K562 (cell line): ENCODE measurements around the gene SLC7A4. TPM values are rescaled to one million over a fixed set of nuclear protein-coding genes. Genes with fewer than 3 reads are reported as not detected.

Source experiments
- ARHGAP35 ChIP-seq: fragments of 450-650 bp; IDR thresholded peaks from 2 replicates; pipeline ENCODE4 v1.6.1; 2018; ENCODE audit not compliant: partially characterized antibody
- DACH1 ChIP-seq: fragments of 450-650 bp; IDR thresholded peaks from 2 replicates; pipeline ENCODE4 v1.6.1; 2018; ENCODE audit not compliant: partially characterized antibody
- EWSR1 ChIP-seq: fragments of 450-650 bp; IDR thresholded peaks from 2 replicates; pipeline ENCODE4 v1.6.1; 2018; ENCODE audit warnings: borderline replicate concordance, mild to moderate bottlenecking, low read depth, moderate library complexity; ENCODE audit not compliant: partially characterized antibody
- EZH2 ChIP-seq: IDR thresholded peaks from 2 replicates; pipeline ENCODE4 v1.6.1; 2012; ENCODE audit warnings: low read depth, mild to moderate bottlenecking, inconsistent platforms, low read length, borderline replicate concordance
- GABPB1 ChIP-seq: sonication (generic); formaldehyde crosslinking; IDR thresholded peaks from 2 replicates; pipeline ENCODE4 v1.8.0; 2022; ENCODE audit warnings: mild to moderate bottlenecking, missing genetic modification reagents
- KAT8 ChIP-seq: fragments of 450-650 bp; IDR thresholded peaks from 2 replicates; pipeline ENCODE4 v1.6.1; 2016; ENCODE audit warnings: low read depth, mild to moderate bottlenecking
- MAFK ChIP-seq: IDR thresholded peaks from 2 replicates; pipeline ENCODE4 v1.6.1; 2011; ENCODE audit warnings: low read length, improper control_type of control experiment
- PHF20 ChIP-seq: fragments of 450-650 bp; IDR thresholded peaks from 2 replicates; pipeline ENCODE4 v1.6.1; 2018; ENCODE audit not compliant: partially characterized antibody
- SAFB ChIP-seq: fragments of 200-400 bp; formaldehyde crosslinking; IDR thresholded peaks from 2 replicates; pipeline ENCODE4 v1.6.1; 2017; ENCODE audit warnings: low read depth, low read length, borderline replicate concordance
- SRSF3 ChIP-seq: fragments of 200-400 bp; formaldehyde crosslinking; IDR thresholded peaks from 2 replicates; pipeline ENCODE4 v1.6.1; 2016; ENCODE audit warnings: mild to moderate bottlenecking, low read length, moderate library complexity; ENCODE audit not compliant: insufficient read depth
- TAF9B ChIP-seq: fragments of 450-650 bp; IDR thresholded peaks from 2 replicates; pipeline ENCODE4 v1.6.1; 2018; ENCODE audit warnings: mild to moderate bottlenecking; ENCODE audit not compliant: partially characterized antibody
- WHSC1 ChIP-seq: IDR thresholded peaks from one replicate; pipeline ENCODE4 v1.6.1; 2012; ENCODE audit warnings: low read length, control low read depth, inconsistent platforms
- ZNF174 ChIP-seq: fragments of 250-450 bp; sonication (Bioruptor Pico); IDR thresholded peaks from 2 replicates; pipeline ENCODE4 v1.4.0; 2020; ENCODE audit warnings: mild to moderate bottlenecking
- ZNF197 ChIP-seq: fragments of 200-800 bp; sonication (Bioruptor generic); IDR thresholded peaks from 2 replicates; pipeline ENCODE4 v1.6.1; 2016; ENCODE audit warnings: low read depth, missing genetic modification characterization, missing compliant biosample characterization
- ZNF384 ChIP-seq: IDR thresholded peaks from 2 replicates; pipeline ENCODE4 v1.6.1; 2012; ENCODE audit warnings: low read depth, low read length, improper control_type of control experiment
- polyA plus RNA-seq, 8 experiments: library from polyadenylated mRNA; depleted of rRNA in 4 of 8; stranded (reverse) in 5 of 8; unstranded in 3 of 8; fragments of >200 nt; fragmentation: Nextera tagmentation in 2 of 8; fragmentation: Illumina TruSeq in 1 of 8; extraction: Ambion mirVana in 2 of 8; extraction: Trizol in 1 of 8; gene quantifications; 2 replicates each; pipeline versions ENCODE4 v1.2.1 to v1.2.3, GENCODE V29; 2011 to 2014; ENCODE audit warnings: inconsistent platforms in 1 of 8, missing spikeins in 1 of 8
- total RNA-seq, 7 experiments: library from RNA; depleted of rRNA in 6 of 7; stranded (reverse); fragments of >200 nt in 6 of 7; fragmentation: Illumina TruSeq in 2 of 7; extraction: Trizol in 2 of 7; gene quantifications; 2 replicates each; pipeline versions ENCODE4 v1.2.1 to v1.2.3, GENCODE V29; 2011 to 2021; ENCODE audit warnings: low replicate concordance in 1 of 7
- TF ChIP-seq, protein P1 (sequence below): sonication (generic); formaldehyde crosslinking; IDR thresholded peaks from 2 replicates; pipeline ENCODE4 v1.9.0; 2022; ENCODE audit warnings: mild to moderate bottlenecking, missing genetic modification reagents
- TF ChIP-seq, protein P2 (sequence below): fragments of 250-450 bp; sonication (Bioruptor Pico); IDR thresholded peaks from 2 replicates; pipeline ENCODE4 v1.4.0; 2020; ENCODE audit warnings: mild to moderate bottlenecking, moderate library complexity
- TF ChIP-seq, protein P3 (sequence below): fragments of 250-450 bp; sonication (Bioruptor Pico); IDR thresholded peaks from 2 replicates; pipeline ENCODE4 v1.9.0; 2021; ENCODE audit warnings: mild to moderate bottlenecking
- TF ChIP-seq, protein P4 (sequence below): fragments of 450-650 bp; formaldehyde crosslinking; IDR thresholded peaks from 2 replicates; pipeline ENCODE4 v1.4.0; 2022; ENCODE audit warnings: missing genetic modification characterization
- TF ChIP-seq, protein P5 (sequence below), 3 experiments: IDR thresholded peaks in 2 of 3; conservative IDR thresholded peaks in 1 of 3; 2 replicates each; pipeline ENCODE4 v1.5.1; 2011 to 2012; ENCODE audit warnings: low read length in 3 of 3, mild to moderate bottlenecking in 3 of 3, control low read depth in 2 of 3, improper control_type of control experiment in 1 of 3, inconsistent platforms in 1 of 3, low read depth in 1 of 3, mixed read lengths in 1 of 3, moderate library complexity in 1 of 3; ENCODE audit not compliant: insufficient read depth in 2 of 3

Gene SLC7A4
- total and polyA plus RNA-seq, 9 of the 15 experiments (the other 6 are each of a cell fraction or from before 2014, with no cell fraction given), result not detected

DNA sequence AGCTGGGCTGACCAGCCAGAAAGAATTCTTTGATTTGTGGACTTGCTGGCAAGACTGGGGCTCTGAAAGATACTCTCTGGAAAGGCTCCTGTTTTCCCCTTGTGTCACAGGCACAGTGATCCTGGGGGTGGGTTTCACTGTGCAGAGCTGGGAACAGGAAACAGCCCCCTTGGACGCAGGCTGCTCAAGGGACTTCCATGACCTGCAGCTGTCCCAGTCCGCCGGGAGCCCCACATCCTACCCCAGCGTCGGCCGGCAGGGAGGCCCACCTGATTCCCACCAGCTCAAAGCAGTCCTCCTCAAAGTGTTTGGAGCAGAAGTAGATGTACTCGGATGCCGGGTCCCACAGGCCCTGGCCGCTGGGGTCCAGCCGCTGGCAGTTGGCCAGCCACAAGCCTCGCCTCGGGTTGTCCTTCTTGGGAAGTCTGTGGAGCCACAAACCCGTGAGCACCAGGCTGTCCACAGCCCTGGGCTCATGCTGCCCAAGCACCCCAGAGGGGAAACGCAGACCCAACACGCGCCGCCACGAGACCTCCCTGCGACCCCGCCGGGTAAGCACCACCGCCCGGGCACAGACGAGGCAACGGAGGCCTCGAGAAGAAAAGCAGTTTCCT is 31.3 kb downstream of the SLC7A4 start (continued):
- TF ChIP-seq, protein P1, sequence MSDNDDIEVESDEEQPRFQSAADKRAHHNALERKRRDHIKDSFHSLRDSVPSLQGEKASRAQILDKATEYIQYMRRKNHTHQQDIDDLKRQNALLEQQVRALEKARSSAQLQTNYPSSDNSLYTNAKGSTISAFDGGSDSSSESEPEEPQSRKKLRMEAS (CRISPR knock-in tag), result no peak
- TF ChIP-seq EZH2 (no peak), SAFB (no peak), PHF20 (no peak), ZNF174 (no peak), ARHGAP35 (no peak), KAT8 (no peak), MAFK (no peak), EWSR1 (no peak), ZNF384 (no peak), ZNF197 (CRISPR knock-in tag) (no peak), GABPB1 (no peak), DACH1 (no peak), WHSC1 (no peak), TAF9B (no peak), SRSF3 (no peak)
- TF ChIP-seq, protein P2, sequence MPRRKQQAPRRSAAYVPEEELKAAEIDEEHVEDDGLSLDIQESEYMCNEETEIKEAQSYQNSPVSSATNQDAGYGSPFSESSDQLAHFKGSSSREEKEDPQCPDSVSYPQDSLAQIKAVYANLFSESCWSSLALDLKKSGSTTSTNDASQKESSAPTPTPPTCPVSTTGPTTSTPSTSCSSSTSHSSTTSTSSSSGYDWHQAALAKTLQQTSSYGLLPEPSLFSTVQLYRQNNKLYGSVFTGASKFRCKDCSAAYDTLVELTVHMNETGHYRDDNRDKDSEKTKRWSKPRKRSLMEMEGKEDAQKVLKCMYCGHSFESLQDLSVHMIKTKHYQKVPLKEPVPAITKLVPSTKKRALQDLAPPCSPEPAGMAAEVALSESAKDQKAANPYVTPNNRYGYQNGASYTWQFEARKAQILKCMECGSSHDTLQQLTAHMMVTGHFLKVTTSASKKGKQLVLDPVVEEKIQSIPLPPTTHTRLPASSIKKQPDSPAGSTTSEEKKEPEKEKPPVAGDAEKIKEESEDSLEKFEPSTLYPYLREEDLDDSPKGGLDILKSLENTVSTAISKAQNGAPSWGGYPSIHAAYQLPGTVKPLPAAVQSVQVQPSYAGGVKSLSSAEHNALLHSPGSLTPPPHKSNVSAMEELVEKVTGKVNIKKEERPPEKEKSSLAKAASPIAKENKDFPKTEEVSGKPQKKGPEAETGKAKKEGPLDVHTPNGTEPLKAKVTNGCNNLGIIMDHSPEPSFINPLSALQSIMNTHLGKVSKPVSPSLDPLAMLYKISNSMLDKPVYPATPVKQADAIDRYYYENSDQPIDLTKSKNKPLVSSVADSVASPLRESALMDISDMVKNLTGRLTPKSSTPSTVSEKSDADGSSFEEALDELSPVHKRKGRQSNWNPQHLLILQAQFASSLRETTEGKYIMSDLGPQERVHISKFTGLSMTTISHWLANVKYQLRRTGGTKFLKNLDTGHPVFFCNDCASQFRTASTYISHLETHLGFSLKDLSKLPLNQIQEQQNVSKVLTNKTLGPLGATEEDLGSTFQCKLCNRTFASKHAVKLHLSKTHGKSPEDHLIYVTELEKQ, result peak; percentile 80
- TF ChIP-seq, protein P3, sequence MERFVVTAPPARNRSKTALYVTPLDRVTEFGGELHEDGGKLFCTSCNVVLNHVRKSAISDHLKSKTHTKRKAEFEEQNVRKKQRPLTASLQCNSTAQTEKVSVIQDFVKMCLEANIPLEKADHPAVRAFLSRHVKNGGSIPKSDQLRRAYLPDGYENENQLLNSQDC (CRISPR knock-in tag), result peak; percentile 84; the same call in 1 of the 2 replicates
- TF ChIP-seq, protein P4, sequence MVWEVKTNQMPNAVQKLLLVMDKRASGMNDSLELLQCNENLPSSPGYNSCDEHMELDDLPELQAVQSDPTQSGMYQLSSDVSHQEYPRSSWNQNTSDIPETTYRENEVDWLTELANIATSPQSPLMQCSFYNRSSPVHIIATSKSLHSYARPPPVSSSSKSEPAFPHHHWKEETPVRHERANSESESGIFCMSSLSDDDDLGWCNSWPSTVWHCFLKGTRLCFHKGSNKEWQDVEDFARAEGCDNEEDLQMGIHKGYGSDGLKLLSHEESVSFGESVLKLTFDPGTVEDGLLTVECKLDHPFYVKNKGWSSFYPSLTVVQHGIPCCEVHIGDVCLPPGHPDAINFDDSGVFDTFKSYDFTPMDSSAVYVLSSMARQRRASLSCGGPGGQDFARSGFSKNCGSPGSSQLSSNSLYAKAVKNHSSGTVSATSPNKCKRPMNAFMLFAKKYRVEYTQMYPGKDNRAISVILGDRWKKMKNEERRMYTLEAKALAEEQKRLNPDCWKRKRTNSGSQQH (CRISPR knock-in tag), result no peak
- TF ChIP-seq, protein P5, sequence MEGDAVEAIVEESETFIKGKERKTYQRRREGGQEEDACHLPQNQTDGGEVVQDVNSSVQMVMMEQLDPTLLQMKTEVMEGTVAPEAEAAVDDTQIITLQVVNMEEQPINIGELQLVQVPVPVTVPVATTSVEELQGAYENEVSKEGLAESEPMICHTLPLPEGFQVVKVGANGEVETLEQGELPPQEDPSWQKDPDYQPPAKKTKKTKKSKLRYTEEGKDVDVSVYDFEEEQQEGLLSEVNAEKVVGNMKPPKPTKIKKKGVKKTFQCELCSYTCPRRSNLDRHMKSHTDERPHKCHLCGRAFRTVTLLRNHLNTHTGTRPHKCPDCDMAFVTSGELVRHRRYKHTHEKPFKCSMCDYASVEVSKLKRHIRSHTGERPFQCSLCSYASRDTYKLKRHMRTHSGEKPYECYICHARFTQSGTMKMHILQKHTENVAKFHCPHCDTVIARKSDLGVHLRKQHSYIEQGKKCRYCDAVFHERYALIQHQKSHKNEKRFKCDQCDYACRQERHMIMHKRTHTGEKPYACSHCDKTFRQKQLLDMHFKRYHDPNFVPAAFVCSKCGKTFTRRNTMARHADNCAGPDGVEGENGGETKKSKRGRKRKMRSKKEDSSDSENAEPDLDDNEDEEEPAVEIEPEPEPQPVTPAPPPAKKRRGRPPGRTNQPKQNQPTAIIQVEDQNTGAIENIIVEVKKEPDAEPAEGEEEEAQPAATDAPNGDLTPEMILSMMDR (IDR thresholded peaks at IDR 0.05 in 2 of 3, conservative IDR thresholded peaks at IDR 0.05 in 1 of 3; ENCODE audit: insufficient read depth in 2 of 3, low read depth in 1 of 3, low read length in 3 of 3), result no peak
